ENCODE data around the gene BTBD16. TPM values are rescaled to one million over a fixed set of nuclear protein-coding genes. Genes with fewer than 3 reads are reported as not detected.

BTBD16 gene
- total RNA-seq, 2 donors from 2014 or later: not detected

DNA sequence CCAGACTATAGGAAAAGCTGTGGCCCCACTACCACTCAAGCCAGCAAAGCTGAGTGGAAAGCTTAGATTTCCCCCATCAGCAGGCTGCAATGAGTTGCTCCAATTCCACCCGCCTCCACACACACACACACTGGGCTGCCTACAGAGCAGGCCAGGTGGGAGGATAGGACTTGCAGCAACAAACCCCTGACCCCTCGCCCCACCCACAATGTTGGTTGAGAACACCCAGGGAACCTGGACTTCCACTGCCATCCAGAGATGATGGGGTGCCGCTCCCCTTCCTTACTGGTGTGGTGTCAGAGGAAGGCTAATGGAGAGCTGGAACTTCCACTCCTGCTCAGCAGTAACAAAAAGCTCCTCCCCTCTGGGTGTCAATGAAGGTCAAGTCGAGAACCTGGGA, 86.6 kb downstream of the BTBD16 start:
- Mint-ChIP-seq H3K36me3 (peaks cover 11 to 13% of the 10 kb centered on the region in 2 donors), H3K9me3 (peaks cover 6 to 9% of the 10 kb centered on the region in 2 donors), H3K27ac (no peak overlapping the region)
- no peak for ATAC-seq
- no peak for DNase-seq (ENCODE audit: low spot score in 2 of 2)

- ATAC-seq (no peak), DNase-seq (ENCODE audit: low spot score in 2 of 2) (no peak)
- Mint-ChIP-seq H3K36me3 (peaks cover 11 to 13% of the 10 kb centered on the region in 2 donors), H3K9me3 (peaks cover 6 to 9% of the 10 kb centered on the region in 2 donors), H3K27ac (no peak overlapping the region)
Measured at GRCh38 chr10:122359621-122360020, 88.5 kb downstream of the BTBD16 start.

- peaks cover 11 to 13% of the 10 kb centered on the region in 2 donors for H3K36me3 Mint-ChIP-seq
- no peak for DNase-seq (ENCODE audit: low spot score in 2 of 2)
- no peak overlapping the region for H3K27ac Mint-ChIP-seq
- peaks cover 6 to 9% of the 10 kb centered on the region in 2 donors for H3K9me3 Mint-ChIP-seq
- no peak for ATAC-seq
Measured at GRCh38 chr10:122361046-122361445, 90.0 kb downstream of the BTBD16 start.

GRCh38 chr10:122362031-122362592, 91.0 kb downstream of the BTBD16 start:
- Mint-ChIP-seq H3K27ac (no peak overlapping the region), H3K36me3 (peaks cover 11 to 13% of the 10 kb centered on the region in 2 donors), H3K9me3 (peaks cover 6 to 9% of the 10 kb centered on the region in 2 donors)
- no peak for DNase-seq (ENCODE audit: low spot score in 2 of 2)
- ATAC-seq: peak in 1 of 2 donors; percentile 39

DNA sequence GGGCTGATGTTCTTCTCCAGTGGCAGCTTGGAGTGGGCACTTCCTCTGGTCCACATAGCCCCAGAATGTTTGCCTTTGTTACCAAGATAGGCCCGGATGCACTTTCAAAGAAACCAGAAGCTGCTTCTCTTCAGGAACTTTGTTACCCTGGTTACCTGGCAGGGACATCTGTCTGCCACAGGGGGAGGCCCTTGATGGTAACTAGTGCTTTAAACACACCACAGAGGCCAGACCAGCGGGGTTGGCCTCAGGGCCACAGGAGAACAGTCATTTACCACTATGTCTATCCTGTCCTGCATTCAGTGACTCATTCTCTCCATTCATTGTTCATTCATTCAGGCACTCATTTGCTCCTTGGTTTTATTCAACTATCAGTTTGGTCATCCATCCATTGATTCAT, 91.5 kb downstream of the BTBD16 start:
- DNase-seq (ENCODE audit: low spot score in 2 of 2) (peak in 1 of 2 donors; percentile 68), ATAC-seq (peak; percentile 83 to 97)
- peak overlapping the region in 1 of 2 donors; percentile 54 for H3K27ac Mint-ChIP-seq
- H3K36me3 Mint-ChIP-seq: peaks cover 11 to 13% of the 10 kb centered on the region in 2 donors
- H3K9me3 Mint-ChIP-seq: peaks cover 6 to 9% of the 10 kb centered on the region in 2 donors

DNA sequence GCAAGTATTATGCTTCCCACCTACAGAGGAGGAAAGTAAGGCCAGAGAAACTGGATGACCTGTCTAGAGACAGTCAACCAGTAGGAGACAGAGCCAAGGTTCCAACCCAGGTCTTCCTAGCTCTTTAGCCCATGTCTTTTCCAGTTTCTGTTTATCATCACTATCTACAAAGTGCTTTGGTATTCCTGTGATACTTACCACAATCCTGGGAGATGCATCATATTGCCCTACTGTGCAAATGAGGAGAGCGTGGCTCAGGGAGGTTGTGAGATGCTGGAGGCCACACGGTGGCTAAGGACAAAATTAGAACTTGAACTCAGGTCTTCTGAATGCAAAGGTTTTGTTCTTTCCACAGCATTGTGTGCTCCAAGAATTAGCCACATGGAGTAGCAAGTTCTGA, 92.2 kb downstream of the BTBD16 start:
- peaks cover 7% of the 10 kb centered on the region in 2 donors for H3K36me3 Mint-ChIP-seq
- peaks cover 6% of the 10 kb centered on the region in 2 donors for H3K9me3 Mint-ChIP-seq
- no peak for ATAC-seq
- peak overlapping the region in 1 of 2 donors; percentile 54 for H3K27ac Mint-ChIP-seq
- DNase-seq (ENCODE audit: low spot score in 2 of 2): no peak

- Mint-ChIP-seq H3K27ac (no peak overlapping the region), H3K36me3 (peaks cover 1% of the 10 kb centered on the region in 2 donors), H3K9me3 (peaks cover under 1% of the 10 kb centered on the region in 2 donors)
- DNase-seq (ENCODE audit: low spot score in 2 of 2) (no peak), ATAC-seq (no peak)
Measured at GRCh38 chr10:122363722-122364463, 92.8 kb downstream of the BTBD16 start.

DNA sequence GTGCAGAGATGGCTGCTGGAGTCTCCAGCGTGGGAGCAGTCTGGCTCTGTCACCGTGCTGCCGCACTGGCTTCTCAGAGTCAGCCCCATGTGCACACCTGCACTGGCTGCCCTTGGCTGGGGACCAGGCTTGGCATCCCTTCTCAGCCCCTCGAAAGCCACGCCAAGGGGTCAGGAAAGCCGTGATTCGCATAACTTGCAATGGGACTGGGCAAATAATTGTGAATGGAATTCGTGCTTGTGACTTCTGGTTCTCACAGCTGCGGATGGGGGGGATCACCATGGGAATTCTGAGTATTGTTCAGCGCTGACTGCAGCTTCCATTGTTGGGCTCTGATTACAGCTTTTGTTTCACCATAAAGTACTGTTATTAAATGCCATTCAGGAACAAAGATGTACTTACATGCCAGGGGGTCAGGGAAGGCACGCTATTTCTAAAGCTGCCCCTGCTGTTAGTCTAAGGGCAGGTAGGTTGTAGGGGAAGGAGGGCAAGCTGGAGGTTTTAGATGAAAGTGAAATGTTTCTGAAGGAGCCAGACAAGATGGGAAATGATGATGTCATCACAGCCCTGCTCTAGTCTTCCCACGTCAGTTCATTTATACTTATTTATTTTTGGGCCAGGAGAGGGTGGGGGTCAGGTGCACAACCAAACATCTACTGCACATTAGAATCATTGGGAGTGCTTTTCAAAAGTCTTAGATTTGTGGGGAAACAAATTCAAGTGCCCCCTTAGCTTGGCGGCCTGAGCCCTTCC, 97.6 kb downstream of the BTBD16 start:
- Mint-ChIP-seq H3K36me3 (no peaks in the 10 kb centered on the region), H3K27ac (no peak overlapping the region), H3K9me3 (no peaks in the 10 kb centered on the region)
- no peak for DNase-seq (ENCODE audit: low spot score in 2 of 2)
- ATAC-seq: no peak

GRCh38 chr10:122373108-122373507, 102.0 kb downstream of the BTBD16 start:
- no peak for ATAC-seq
- Mint-ChIP-seq H3K9me3 (no peaks in the 10 kb centered on the region), H3K36me3 (peaks cover 0 to 5% of the 10 kb centered on the region in 2 donors), H3K27ac (peak overlapping the region in 1 of 2 donors; percentile 41)
- DNase-seq (ENCODE audit: low spot score in 2 of 2): no peak

GRCh38 chr10:122373721-122374120, 102.6 kb downstream of the BTBD16 start:
- Mint-ChIP-seq H3K27ac (peak overlapping the region; percentile 41 to 78), H3K36me3 (peaks cover 0 to 5% of the 10 kb centered on the region in 2 donors), H3K9me3 (no peaks in the 10 kb centered on the region)
- ATAC-seq (no peak), DNase-seq (ENCODE audit: low spot score in 2 of 2) (no peak)

- H3K36me3 Mint-ChIP-seq: peaks cover under 1 to 5% of the 10 kb centered on the region in 2 donors
- peak within 1 kb of the TSS; percentile 91 to 98 for H3K27ac Mint-ChIP-seq
- DNase-seq (ENCODE audit: low spot score in 2 of 2): peak; percentile 91 to 93
- no peaks in the 10 kb centered on the region for H3K9me3 Mint-ChIP-seq
- peak; percentile 85 to 90 for ATAC-seq
Measured at GRCh38 chr10:122374237-122374858, 103.3 kb downstream of the BTBD16 start, which contains the start of gene PLEKHA1. TSS of gene PLEKHA1 (plus strand) at chr10:122374708. CDS start at chr10:122393201, 18,493 bp downstream.

DNA sequence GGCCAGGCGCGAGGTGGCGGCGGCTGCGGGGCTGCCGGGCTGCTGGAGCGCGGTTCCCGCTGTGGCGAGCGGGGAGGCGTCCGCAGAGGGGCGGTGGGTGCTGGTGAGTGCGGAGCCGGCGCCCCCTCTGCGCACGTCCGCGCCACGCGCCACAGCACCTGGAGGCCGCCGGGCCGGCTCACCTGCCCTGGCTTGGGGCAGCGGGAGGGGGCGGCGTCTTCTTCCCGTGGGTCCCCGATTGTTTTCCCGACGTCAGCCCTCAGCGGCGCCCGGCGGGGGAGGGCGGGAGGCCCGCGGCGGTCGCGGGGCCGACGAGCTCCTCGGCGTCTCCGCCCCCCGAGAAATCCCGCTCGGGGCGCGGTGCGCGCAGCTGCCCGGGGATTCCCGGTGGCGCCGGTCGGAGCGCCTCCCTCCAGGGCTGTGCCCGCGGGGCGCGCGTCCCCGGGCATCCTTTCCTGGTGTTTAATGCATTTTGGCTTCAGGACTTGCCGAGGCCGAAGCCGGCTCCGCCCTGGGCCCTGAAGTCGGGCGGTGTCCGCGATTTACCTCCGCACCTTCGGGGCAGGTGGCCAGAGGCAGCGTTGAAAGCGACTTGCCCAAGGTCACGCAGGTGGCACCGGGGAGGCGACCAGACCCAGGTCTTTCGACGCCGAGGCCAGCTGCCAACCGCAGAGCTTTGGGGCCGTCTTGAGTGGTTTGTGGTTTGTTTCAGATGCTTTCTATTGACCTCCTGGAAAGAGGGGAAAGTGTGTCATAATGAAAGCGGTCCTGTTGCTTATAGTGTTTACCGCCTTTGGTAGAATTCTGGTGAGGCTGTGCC, 104.0 kb downstream of the BTBD16 start:
- peaks cover 5 to 8% of the 10 kb centered on the region in 2 donors for H3K36me3 Mint-ChIP-seq
- ATAC-seq (peak; percentile 65 to 69), DNase-seq (ENCODE audit: low spot score in 2 of 2) (peak; percentile 70 to 89)
- H3K9me3 Mint-ChIP-seq: peaks cover 0 to 1% of the 10 kb centered on the region in 2 donors
- peak overlapping the region; percentile 91 to 98 for H3K27ac Mint-ChIP-seq

DNA sequence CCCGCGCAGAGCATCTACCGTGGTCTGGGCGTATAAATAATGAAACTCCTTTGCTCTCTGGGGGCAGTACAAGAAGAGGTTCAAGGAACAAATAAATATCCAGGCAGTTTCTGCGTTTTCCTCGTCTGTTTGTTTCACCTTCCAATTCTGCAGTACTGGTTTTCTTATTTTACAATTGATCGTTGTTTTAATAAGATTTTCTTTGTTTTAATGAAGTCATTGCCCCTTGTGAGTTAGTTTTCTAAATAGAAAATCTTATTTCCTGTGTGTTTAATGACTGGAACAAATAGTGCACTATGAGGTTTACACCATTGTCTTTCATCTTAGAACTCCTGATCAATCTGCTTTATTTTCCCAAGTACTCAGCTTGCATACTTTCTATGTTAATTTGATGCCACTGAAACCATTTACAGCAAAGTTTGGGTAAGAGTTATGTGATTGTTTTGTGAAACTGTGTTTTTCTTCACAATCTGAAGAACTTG, 104.6 kb downstream of the BTBD16 start:
- Mint-ChIP-seq H3K9me3 (peaks cover 0 to 5% of the 10 kb centered on the region in 2 donors), H3K27ac (peak overlapping the region; percentile 91 to 98), H3K36me3 (peaks cover 5 to 14% of the 10 kb centered on the region in 2 donors)
- DNase-seq (ENCODE audit: low spot score in 2 of 2): no peak
- no peak for ATAC-seq

GRCh38 chr10:122376364-122376961, 105.4 kb downstream of the BTBD16 start:
- Mint-ChIP-seq H3K9me3 (peaks cover 0 to 12% of the 10 kb centered on the region in 2 donors), H3K27ac (no peak overlapping the region), H3K36me3 (peaks cover 5 to 21% of the 10 kb centered on the region in 2 donors)
- DNase-seq (ENCODE audit: low spot score in 2 of 2) (no peak), ATAC-seq (no peak)

DNA sequence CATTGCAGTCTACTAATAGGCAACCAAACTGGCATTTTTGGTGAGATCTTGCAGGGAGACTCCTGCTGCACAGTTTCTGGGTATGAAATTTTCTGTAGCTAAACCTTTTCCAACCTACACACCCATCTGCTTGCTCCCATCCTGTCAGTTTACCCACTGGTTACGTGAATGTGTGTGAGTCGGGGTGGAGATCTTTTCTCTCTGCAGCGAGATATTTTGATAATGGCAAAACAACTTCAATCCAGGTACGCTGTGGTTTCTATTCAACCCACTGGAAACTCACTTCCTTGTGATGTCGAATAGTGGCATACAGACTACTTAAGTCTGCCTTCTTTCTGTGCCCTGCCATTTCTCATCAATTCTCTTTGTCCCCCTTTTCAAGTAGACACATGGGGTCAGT, 107.9 kb downstream of the BTBD16 start:
- ATAC-seq (no peak), DNase-seq (ENCODE audit: low spot score in 2 of 2) (no peak)
- Mint-ChIP-seq H3K27ac (no peak overlapping the region), H3K36me3 (peaks cover 5 to 24% of the 10 kb centered on the region in 2 donors), H3K9me3 (peaks cover 0 to 13% of the 10 kb centered on the region in 2 donors)

Measured in activated naive CD4-positive, alpha-beta T cell treated with anti-CD3 and anti-CD28 coated beads, Interleukin-2, amount 50 U/mL, for 72 hours (primary cell).